A375 (cell line): ENCODE measurements around the gene CLEC4D. TPM values are rescaled to one million over a fixed set of nuclear protein-coding genes. Genes with fewer than 3 reads are reported as not detected.

ENCODE experiments used
- small RNA-seq: library from RNA; depleted of rRNA; stranded (forward); fragments of <200 nt; gene quantifications from one replicate; pipeline ENCODE3, GENCODE V24; 2014
- total RNA-seq: library from RNA; depleted of rRNA; stranded (reverse); fragments of >200 nt; shearing (Covaris generic); gene quantifications from 2 replicates; pipeline ENCODE4 v1.2.3, GENCODE V29; 2014; rRNA removed

CLEC4D gene
- not detected in 2 replicates for total RNA-seq

GRCh38 chr12:8513256-8513655 lies at the start of gene CLEC4D:
Gene CLEC4D (plus strand): TSS chr12:8513503. CDS start chr12:8513733, 230 bp downstream.

GRCh38 chr12:8540831-8541230 lies 27.5 kb downstream of the CLEC4D start, which contains the start of gene CLEC4E:
Gene CLEC4E (minus strand): TSS chr12:8540905. CDS start chr12:8540797, 108 bp downstream.

Small RNA genes lying within 50 kb of the gene (small RNA-seq; reads per million reads assigned to genes)
- not detected for gene RNU6-275P

Other genes starting within 250 kb of the CLEC4D start
- gene CLEC6A, start 57.5 kb upstream of the CLEC4D start, total RNA-seq = not detected in 2 replicates
- gene CLEC4E, start 27.4 kb downstream of the CLEC4D start, total RNA-seq = not detected in 2 replicates
- gene AICDA, start 99.4 kb downstream of the CLEC4D start, total RNA-seq = not detected in 2 replicates
- gene MFAP5, start 149.3 kb downstream of the CLEC4D start, total RNA-seq = not detected in 2 replicates
- 58.7 and 62.2 TPM in 2 replicates for gene RIMKLB, start 184.5 kb downstream of the CLEC4D start, total RNA-seq